ENCODE results near the gene UPK3B. TPM values are rescaled to one million over a fixed set of nuclear protein-coding genes. Genes with fewer than 3 reads are reported as not detected.
"Not testable (repeated sequence)": the region's sequence is repeated elsewhere in the genome, so short reads cannot be mapped to it uniquely, and the experiment has no call there.

Gene UPK3B
- polyA plus RNA-seq, 4 donors = 0.18 to 2.2 (median 0.34) TPM; not detected in 1

DNA sequence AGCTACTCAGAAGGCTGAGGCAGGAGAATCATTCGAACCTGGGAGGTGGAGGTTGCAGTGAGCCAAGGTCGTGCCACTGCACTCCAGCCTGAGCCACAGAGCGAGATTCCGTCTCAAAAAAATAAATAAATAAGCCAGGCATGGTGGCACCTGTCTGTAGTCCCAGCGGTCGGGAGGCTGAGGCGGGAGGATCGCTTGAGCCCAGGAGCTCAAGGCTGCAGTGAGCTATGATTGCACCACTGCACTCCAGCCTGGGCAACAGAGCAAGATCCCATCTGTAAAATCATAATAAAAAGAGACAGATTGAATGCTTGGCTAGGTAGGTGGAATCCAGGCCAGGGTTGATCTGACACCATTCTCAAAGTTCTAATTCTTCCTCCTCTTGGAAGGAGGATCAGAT lies 3.7 kb upstream of the UPK3B start:
- not testable (repeated sequence) for H3K9me3 ChIP-seq (ENCODE audit: control insufficient read depth in 2 of 2, insufficient read depth in 1 of 2, low read depth in 1 of 2, low read length in 1 of 2); H3K27ac ChIP-seq (ENCODE audit: low read depth in 1 of 3, low read length in 2 of 3); DNase-seq; H3K27me3 ChIP-seq (ENCODE audit: control insufficient read depth in 3 of 3, insufficient read depth in 3 of 3, low read length in 3 of 3); H3K4me1 ChIP-seq (ENCODE audit: control insufficient read depth in 3 of 3, insufficient read depth in 2 of 3, low read depth in 1 of 3, low read length in 2 of 3); FAIRE-seq; H3K4me3 ChIP-seq (ENCODE audit: low read depth in 1 of 3, low read length in 3 of 3)
- 93 to 96% (median 96%) methylated on average over 8 of the region's 8 CpGs for WGBS, 3 donors
- peaks cover 3 to 44% (median 9%) of the 10 kb centered on the region in 3 donors for H3K36me3 ChIP-seq (ENCODE audit: control insufficient read depth in 3 of 3, insufficient read depth in 2 of 3, low read depth in 1 of 3, low read length in 3 of 3)

DNA sequence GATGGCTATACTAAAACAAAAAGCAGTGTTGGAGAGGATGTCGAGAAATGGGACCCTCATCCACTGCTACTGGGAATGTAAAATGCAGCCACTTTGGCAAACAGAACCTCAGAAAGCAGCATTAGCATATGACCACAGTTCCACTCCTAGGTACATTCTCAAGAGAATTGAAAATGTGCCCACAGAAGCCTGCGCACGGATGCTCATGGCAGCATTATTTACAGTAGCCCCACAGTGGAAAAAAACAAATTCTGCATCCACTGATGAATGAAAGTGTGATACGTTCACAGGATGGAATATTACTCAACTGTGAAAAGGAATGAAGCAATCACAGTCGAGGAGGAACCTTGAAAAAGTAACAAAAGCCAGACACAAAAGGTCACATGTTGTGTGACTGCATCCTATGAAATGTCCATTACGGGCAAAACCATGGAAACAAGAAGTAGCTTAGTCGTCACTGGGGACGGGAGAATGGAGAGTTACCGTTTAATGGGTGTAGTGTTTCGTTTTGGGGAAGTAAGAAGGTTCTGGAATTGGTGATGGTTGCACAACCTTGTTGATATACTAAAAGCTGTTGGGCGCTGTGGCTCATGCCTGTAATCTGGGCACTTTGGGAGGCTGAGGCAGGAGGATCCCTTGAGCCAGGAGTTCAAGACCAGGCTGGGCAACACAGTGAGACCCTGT lies 2.5 kb upstream of the UPK3B start:
- WGBS, 3 donors = 83 to 90% (median 88%) methylated on average over 11 of the region's 11 CpGs
- H3K27me3 ChIP-seq (ENCODE audit: control insufficient read depth in 3 of 3, insufficient read depth in 3 of 3, low read length in 3 of 3) = no peaks in the 10 kb centered on the region
- H3K27ac ChIP-seq (ENCODE audit: low read depth in 1 of 3, low read length in 2 of 3) = no peak overlapping the region
- H3K4me3 ChIP-seq (ENCODE audit: low read depth in 1 of 3, low read length in 3 of 3) = no peak overlapping the region
- H3K36me3 ChIP-seq (ENCODE audit: control insufficient read depth in 3 of 3, insufficient read depth in 2 of 3, low read depth in 1 of 3, low read length in 3 of 3) = peaks cover 3 to 35% (median 9%) of the 10 kb centered on the region in 3 donors
- no peaks in the 10 kb centered on the region for H3K9me3 ChIP-seq (ENCODE audit: control insufficient read depth in 2 of 2, insufficient read depth in 1 of 2, low read depth in 1 of 2, low read length in 1 of 2)
- FAIRE-seq (no peak), DNase-seq (no peak)
- H3K4me1 ChIP-seq (ENCODE audit: control insufficient read depth in 3 of 3, insufficient read depth in 2 of 3, low read depth in 1 of 3, low read length in 2 of 3) = no peaks in the 10 kb centered on the region

DNA sequence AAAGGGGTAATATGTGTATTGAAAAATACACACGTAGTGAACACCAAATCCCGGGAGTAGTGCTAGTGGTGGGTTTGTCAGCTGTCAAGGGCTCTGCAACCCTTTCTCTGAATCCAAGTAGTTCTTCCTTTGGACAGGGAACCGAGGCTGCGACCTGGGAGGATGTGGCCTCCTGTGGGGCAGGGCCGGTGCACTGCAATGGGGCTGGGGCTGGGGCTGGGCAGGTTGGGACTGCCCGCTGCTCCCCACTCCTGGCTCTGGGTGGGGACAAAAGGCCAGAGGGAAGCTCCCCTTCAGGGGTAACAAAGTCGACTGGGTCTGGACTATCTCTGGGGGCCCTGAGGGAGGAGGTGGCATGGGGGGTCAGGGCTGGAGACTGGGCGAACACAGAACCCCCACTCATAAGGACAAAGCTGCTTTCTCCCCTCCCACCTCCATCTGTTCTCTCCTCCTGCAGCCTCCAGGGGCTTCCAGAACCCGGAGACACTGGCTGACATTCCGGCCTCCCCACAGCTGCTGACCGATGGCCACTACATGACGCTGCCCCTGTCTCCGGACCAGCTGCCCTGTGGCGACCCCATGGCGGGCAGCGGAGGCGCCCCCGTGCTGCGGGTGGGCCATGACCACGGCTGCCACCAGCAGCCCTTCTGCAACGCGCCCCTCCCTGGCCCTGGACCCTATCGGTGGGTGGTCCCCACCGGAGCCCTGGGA lies 1.0 kb downstream of the UPK3B start:
- FAIRE-seq; H3K36me3 ChIP-seq (ENCODE audit: control insufficient read depth in 3 of 3, insufficient read depth in 2 of 3, low read depth in 1 of 3, low read length in 3 of 3); H3K4me3 ChIP-seq (ENCODE audit: low read depth in 1 of 3, low read length in 3 of 3); H3K27me3 ChIP-seq (ENCODE audit: control insufficient read depth in 3 of 3, insufficient read depth in 3 of 3, low read length in 3 of 3); H3K9me3 ChIP-seq (ENCODE audit: control insufficient read depth in 2 of 2, insufficient read depth in 1 of 2, low read depth in 1 of 2, low read length in 1 of 2); H3K27ac ChIP-seq (ENCODE audit: low read depth in 1 of 3, low read length in 2 of 3); H3K4me1 ChIP-seq (ENCODE audit: control insufficient read depth in 3 of 3, insufficient read depth in 2 of 3, low read depth in 1 of 3, low read length in 2 of 3); DNase-seq: not testable (repeated sequence)
- WGBS, 3 donors = 77 to 81% (median 80%) methylated on average over 8 to 17 of the region's 24 CpGs

DNA sequence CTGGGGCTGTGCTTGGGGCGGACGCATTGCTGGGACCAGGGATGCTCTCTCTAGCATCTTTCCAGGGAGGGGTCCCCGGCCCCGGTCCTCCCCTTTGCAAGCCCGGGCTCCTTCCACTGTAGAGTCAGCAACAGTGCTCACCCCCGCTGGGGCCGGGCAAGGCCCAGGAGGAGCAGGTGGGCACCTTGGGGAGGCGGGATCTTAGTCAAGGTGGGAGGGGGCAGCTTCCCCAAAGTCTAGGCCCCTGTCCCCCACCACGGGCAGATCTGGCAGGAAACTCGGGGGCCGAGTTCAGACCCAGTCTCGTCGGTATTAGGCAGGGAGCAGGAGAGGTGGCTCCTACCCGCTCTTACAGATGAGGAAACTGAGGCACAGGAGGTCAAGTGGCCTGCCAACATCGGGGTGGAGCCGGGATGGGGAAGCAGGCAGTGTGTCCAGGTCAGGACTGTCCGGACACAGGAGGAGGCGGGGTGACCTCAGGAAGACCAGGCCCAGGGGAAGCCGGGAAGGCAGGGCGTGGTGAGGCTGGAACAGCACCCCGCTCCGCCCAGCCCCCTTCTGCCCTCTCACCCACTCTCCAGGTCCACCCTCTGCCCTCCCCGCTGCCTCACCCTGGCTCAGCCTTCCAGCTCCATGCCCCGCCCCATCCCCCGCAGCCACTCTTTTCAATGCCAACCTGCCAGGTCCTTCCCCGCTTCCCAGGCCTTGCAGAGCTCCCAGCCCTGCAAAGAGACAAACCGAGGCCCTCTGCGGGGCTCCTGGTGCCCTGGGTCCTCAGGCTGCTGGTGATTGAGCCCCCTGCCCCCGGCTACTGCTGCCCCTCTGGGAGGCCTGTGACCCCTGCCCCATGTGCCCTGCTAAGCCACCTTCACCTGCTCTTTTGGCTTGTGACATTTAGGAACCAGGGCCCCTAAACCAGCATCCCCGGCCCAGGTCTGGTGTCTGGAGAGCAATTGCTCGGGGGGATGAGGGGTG lies 1.8 kb downstream of the UPK3B start:
- 24 to 66% (median 48%) methylated on average over 5 to 16 of the region's 31 CpGs for WGBS, 3 donors
- H3K4me3 ChIP-seq (ENCODE audit: low read depth in 1 of 3, low read length in 3 of 3); FAIRE-seq; H3K27me3 ChIP-seq (ENCODE audit: control insufficient read depth in 3 of 3, insufficient read depth in 3 of 3, low read length in 3 of 3); H3K9me3 ChIP-seq (ENCODE audit: control insufficient read depth in 2 of 2, insufficient read depth in 1 of 2, low read depth in 1 of 2, low read length in 1 of 2); H3K27ac ChIP-seq (ENCODE audit: low read depth in 1 of 3, low read length in 2 of 3); H3K36me3 ChIP-seq (ENCODE audit: control insufficient read depth in 3 of 3, insufficient read depth in 2 of 3, low read depth in 1 of 3, low read length in 3 of 3); H3K4me1 ChIP-seq (ENCODE audit: control insufficient read depth in 3 of 3, insufficient read depth in 2 of 3, low read depth in 1 of 3, low read length in 2 of 3); DNase-seq: not testable (repeated sequence)

DNA sequence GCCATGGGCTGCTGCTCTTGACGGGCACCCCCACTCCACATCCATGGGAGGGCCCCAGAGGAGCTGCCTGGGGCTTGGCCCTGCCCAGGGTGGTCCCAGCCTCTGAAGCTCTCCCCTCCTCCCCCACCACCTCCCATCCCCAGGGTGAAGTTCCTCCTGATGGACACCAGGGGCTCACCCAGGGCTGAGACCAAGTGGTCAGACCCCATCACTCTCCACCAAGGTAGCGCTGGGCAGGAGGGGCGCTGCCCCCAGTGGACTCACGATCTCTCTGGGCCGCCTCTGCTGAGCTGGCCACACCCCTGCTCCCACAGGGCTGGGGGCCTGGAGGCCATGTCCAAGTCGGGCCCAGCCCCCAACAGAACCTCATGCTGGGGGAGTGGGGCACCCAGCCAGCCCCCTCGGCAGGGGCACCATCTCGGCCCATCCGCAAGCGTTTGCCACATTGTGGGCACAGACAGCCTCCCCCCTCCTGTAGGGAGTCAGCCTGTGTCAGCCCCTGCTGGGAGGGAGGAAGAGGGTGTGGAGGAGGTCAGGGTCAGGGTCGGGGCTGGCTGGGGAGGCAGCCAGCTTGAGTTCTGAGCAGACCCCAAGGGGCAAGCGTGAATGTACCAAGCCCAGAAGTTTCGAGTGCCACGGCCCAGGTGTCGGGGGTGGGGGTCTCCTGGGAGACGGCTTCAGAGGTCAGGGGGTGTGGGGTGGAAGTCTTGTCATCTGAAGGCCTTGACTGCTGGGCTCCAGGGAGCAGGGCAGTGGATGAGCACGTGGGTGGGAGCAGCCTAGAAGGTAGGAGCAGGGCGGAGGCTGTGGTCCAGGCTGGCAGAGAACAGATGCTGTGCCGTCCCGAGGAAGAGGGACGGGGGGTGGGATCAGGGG lies 2.8 kb downstream of the UPK3B start:
- Histone ChIP-seq H3K9me3 (ENCODE audit: control insufficient read depth in 2 of 2, insufficient read depth in 1 of 2, low read depth in 1 of 2, low read length in 1 of 2) (no peaks in the 10 kb centered on the region), H3K27ac (ENCODE audit: low read depth in 1 of 3, low read length in 2 of 3) (no peak overlapping the region), H3K27me3 (ENCODE audit: control insufficient read depth in 3 of 3, insufficient read depth in 3 of 3, low read length in 3 of 3) (no peaks in the 10 kb centered on the region), H3K4me1 (ENCODE audit: control insufficient read depth in 3 of 3, insufficient read depth in 2 of 3, low read depth in 1 of 3, low read length in 2 of 3) (peaks cover 0 to 5% (median 0%) of the 10 kb centered on the region in 3 donors), H3K36me3 (ENCODE audit: control insufficient read depth in 3 of 3, insufficient read depth in 2 of 3, low read depth in 1 of 3, low read length in 3 of 3) (no peaks in the 10 kb centered on the region), H3K4me3 (ENCODE audit: low read depth in 1 of 3, low read length in 3 of 3) (no peak overlapping the region)
- FAIRE-seq (no peak), DNase-seq (no peak)
- WGBS, 3 donors = 47 to 62% (median 58%) methylated on average over 17 to 21 of the region's 21 CpGs

DNA sequence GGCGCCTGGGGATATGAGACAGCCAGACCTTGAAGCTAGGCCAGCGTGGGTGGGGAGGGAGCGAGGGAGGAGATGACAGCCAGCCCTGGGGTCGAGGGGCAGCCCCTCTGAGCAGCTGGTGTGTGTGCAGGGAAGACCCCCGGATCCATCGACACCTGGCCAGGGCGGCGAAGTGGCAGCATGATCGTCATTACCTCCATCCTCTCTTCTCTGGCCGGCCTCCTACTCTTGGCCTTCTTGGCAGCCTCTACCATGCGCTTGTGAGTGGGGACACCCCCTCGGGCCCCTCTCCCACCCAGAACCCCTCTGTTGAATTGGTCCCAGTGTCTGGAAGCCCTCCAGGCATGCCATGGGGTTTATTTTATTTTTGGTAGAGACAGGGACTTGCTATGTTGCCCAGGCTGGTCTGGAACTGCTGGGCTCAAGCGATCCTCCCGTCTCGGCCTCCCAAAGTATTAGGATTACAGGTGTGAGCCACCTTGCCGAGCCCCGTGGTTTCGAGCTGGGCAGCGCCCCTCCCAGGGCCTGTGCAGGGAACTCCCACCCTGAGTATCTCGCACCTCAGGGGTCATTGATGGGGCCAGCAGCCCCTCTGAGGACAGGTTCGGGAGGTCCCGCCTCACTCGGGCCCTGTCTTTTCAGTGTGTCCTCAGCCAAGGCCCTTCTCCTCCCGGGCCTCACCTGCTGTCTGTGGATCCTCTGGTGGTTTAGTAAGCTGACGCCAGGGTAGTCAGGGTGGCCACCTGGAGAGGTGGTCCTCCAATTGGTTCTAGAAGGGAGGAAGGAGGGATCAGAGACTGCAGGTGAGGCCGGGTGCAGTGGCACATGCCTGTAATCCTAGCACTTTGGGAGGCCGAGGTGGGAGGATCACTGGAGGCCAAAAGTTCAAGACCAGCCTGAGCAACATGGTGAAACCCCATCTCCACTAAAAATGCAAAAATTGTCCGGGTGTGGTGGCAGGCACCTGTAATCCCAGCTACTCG lies 3.8 kb downstream of the UPK3B start:
- Histone ChIP-seq H3K27ac (ENCODE audit: low read depth in 1 of 3, low read length in 2 of 3) (no peak overlapping the region), H3K4me1 (ENCODE audit: control insufficient read depth in 3 of 3, insufficient read depth in 2 of 3, low read depth in 1 of 3, low read length in 2 of 3) (peaks cover 0 to 5% (median 0%) of the 10 kb centered on the region in 3 donors), H3K9me3 (ENCODE audit: control insufficient read depth in 2 of 2, insufficient read depth in 1 of 2, low read depth in 1 of 2, low read length in 1 of 2) (no peaks in the 10 kb centered on the region), H3K36me3 (ENCODE audit: control insufficient read depth in 3 of 3, insufficient read depth in 2 of 3, low read depth in 1 of 3, low read length in 3 of 3) (no peaks in the 10 kb centered on the region), H3K27me3 (ENCODE audit: control insufficient read depth in 3 of 3, insufficient read depth in 3 of 3, low read length in 3 of 3) (no peaks in the 10 kb centered on the region), H3K4me3 (ENCODE audit: low read depth in 1 of 3, low read length in 3 of 3) (no peak overlapping the region)
- FAIRE-seq (no peak), DNase-seq (no peak)
- WGBS, 3 donors = 87 to 93% (median 87%) methylated on average over 27 to 29 of the region's 29 CpGs

All from small intestine (tissue), 7 donors.